ENCODE results near the gene HSP90AB1. TPM values are rescaled to one million over a fixed set of nuclear protein-coding genes. Genes with fewer than 3 reads are reported as not detected.

Gene HSP90AB1
- total RNA-seq, 3 donors from 2014 or later (not counting 1 experiment from before 2014, with no cell fraction given), result 256 to 372 (median 308) TPM

DNA sequence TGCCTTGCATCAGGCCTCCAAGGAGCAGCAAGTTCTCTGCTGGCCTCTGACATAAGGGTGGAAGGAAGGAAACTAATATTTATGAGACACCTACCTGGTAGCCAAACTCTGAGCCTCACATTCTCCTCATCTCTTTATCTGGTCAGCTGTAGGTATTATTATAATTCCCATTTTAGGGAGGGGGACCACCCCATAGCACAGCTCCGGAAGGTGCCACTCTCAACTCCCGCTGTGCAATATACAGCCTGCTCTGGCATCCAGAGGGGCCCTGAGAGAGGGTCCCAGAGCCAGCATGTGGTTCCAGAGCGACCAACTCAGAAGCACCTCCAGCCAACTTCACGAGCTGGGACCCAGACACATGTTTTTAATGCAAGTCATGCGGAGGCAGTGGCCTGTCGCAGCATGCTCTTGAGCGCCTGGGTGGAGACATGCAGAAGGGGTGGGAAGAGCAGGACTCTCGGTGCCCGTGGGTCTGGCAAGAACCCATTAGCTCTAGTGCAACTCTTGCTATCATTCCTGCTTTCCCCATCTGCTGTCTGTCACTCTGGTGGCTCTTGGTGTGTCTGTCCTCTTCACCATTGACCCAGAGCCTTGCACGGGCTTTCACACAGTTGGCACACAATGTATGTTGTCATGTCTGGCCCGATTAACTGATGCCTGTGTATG, 45.1 kb upstream of the HSP90AB1 start:
- DNase-seq (no peak), ATAC-seq (no peak)
- Mint-ChIP-seq H3K9me3 (no peaks in the 10 kb centered on the region), H3K4me1 (no peaks in the 10 kb centered on the region), H3K27ac (no peak overlapping the region), H3K4me3 (no peak overlapping the region), H3K27me3 (ENCODE audit: low read depth in 2 of 2) (peaks cover 0 to 3% of the 10 kb centered on the region in 2 donors), H3K36me3 (no peaks in the 10 kb centered on the region)
- 89% methylated on average over 11 of the region's 11 CpGs for WGBS (ENCODE audit: insufficient coverage)
- Histone ChIP-seq H3K4me3 (ENCODE audit: low read length) (no peak overlapping the region), H3K27me3 (ENCODE audit: control insufficient read depth, insufficient read depth, low read length) (no peaks in the 10 kb centered on the region), H3K9me3 (ENCODE audit: control insufficient read depth, insufficient read depth, low read length) (no peaks in the 10 kb centered on the region), H3K27ac (ENCODE audit: low read length) (no peak overlapping the region), H3K36me3 (ENCODE audit: control insufficient read depth, insufficient read depth, low read length) (no peaks in the 10 kb centered on the region), H3K4me1 (ENCODE audit: control insufficient read depth, insufficient read depth, low read length) (no peaks in the 10 kb centered on the region)
- TF ChIP-seq, protein P1, sequence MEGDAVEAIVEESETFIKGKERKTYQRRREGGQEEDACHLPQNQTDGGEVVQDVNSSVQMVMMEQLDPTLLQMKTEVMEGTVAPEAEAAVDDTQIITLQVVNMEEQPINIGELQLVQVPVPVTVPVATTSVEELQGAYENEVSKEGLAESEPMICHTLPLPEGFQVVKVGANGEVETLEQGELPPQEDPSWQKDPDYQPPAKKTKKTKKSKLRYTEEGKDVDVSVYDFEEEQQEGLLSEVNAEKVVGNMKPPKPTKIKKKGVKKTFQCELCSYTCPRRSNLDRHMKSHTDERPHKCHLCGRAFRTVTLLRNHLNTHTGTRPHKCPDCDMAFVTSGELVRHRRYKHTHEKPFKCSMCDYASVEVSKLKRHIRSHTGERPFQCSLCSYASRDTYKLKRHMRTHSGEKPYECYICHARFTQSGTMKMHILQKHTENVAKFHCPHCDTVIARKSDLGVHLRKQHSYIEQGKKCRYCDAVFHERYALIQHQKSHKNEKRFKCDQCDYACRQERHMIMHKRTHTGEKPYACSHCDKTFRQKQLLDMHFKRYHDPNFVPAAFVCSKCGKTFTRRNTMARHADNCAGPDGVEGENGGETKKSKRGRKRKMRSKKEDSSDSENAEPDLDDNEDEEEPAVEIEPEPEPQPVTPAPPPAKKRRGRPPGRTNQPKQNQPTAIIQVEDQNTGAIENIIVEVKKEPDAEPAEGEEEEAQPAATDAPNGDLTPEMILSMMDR (IDR thresholded peaks at IDR 0.05), result no peak
- intact Hi-C loops (cut with micrococcal nuclease), result no loop called here

DNA sequence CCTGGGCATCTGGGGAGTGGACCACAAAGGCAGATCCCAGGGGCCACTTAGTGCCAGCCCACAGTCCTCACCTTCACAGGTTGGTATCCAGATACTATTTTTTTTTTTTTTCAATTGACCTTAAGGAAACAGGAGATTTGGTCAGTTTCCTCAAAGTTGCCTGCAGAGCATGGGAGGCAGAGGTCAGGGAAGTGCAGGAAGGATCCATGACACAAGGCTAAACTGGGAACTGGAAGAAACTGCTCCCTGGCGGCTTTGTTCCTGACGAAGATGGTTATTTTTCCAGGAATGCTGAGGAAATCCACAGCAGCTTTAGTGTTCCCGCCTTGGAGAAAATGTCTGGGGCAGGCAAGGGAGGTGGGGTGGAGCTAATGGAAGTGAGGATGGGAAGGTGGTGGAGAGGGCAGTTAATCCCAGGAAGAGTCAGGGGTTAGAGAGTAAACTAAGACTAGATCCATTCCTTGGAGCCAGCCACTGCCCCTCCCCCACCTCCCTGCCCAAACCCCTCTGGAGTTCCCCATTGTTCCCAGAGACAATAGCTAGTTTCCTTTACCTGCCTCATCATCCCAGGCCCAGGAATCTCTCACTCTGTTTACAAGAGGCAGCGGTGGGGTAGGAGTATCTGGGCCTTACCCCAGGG, 44.4 kb upstream of the HSP90AB1 start:
- TF ChIP-seq, protein P1 (IDR thresholded peaks at IDR 0.05), result no peak
- DNase-seq, result no peak
- H3K4me1 Mint-ChIP-seq, result no peaks in the 10 kb centered on the region
- no peaks in the 10 kb centered on the region for H3K36me3 ChIP-seq (ENCODE audit: control insufficient read depth, insufficient read depth, low read length)
- H3K27me3 Mint-ChIP-seq (ENCODE audit: low read depth in 2 of 2), result peaks cover 0 to 3% of the 10 kb centered on the region in 2 donors
- H3K27ac ChIP-seq (ENCODE audit: low read length), result no peak overlapping the region
- ATAC-seq, result no peak
- no peak overlapping the region for H3K4me3 Mint-ChIP-seq
- H3K9me3 ChIP-seq (ENCODE audit: control insufficient read depth, insufficient read depth, low read length), result no peaks in the 10 kb centered on the region
- WGBS (ENCODE audit: insufficient coverage), result 92% methylated on average over 4 of the region's 4 CpGs
- H3K36me3 Mint-ChIP-seq, result no peaks in the 10 kb centered on the region
- intact Hi-C loops (cut with micrococcal nuclease), result no loop called here
- no peak overlapping the region for H3K27ac Mint-ChIP-seq
- H3K9me3 Mint-ChIP-seq, result no peaks in the 10 kb centered on the region
- H3K4me1 ChIP-seq (ENCODE audit: control insufficient read depth, insufficient read depth, low read length), result no peaks in the 10 kb centered on the region
- H3K27me3 ChIP-seq (ENCODE audit: control insufficient read depth, insufficient read depth, low read length), result no peaks in the 10 kb centered on the region
- no peak overlapping the region for H3K4me3 ChIP-seq (ENCODE audit: low read length)

DNA sequence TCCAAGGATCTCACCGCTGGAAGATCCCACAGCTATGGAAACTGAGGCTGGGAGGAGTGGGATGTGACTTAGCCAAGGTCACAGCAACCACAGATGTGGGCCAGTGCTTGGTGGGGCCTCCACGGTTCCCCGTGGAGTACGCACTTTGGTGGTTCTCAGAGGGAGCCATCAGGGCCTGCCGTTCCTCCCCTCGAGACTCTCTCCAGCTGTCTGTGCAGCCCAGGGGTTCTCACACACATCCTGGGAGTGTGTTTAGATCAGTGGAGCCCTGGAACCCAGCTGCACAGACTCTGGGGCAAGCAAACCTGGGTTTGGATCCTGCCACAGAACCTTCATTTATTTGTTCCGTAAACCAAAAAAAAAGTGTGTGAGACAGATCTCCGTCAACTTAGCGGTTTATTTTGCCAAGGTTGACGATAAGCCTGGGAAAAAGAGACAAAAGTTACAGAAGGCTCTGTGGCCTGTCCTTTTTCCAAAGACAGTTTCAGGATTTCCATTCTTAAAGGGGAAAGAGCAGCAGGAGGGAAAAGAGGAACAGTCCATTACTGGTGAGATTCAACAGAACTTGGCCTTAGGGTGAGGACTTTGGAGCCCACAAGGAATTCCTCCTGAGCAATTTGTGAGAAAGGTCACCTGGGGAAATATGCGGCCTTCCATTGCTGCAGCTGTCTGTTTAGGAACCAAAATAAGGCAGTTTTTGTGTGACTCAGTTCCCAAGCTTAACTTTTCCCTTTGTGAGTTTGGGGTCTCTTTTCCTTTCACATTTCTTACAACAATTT, 43.7 kb upstream of the HSP90AB1 start:
- TF ChIP-seq, protein P1 (IDR thresholded peaks at IDR 0.05), result no peak
- no peak for ATAC-seq
- no peaks in the 10 kb centered on the region for H3K9me3 ChIP-seq (ENCODE audit: control insufficient read depth, insufficient read depth, low read length)
- H3K36me3 ChIP-seq (ENCODE audit: control insufficient read depth, insufficient read depth, low read length), result no peaks in the 10 kb centered on the region
- H3K4me3 ChIP-seq (ENCODE audit: low read length), result no peak overlapping the region
- Mint-ChIP-seq H3K9me3 (no peaks in the 10 kb centered on the region), H3K27me3 (ENCODE audit: low read depth in 2 of 2) (peaks cover 2 to 3% of the 10 kb centered on the region in 2 donors), H3K36me3 (no peaks in the 10 kb centered on the region), H3K27ac (no peak overlapping the region), H3K4me3 (no peak overlapping the region), H3K4me1 (no peaks in the 10 kb centered on the region)
- H3K27ac ChIP-seq (ENCODE audit: low read length), result no peak overlapping the region
- intact Hi-C loops (cut with micrococcal nuclease), result no loop called here
- no peaks in the 10 kb centered on the region for H3K27me3 ChIP-seq (ENCODE audit: control insufficient read depth, insufficient read depth, low read length)
- H3K4me1 ChIP-seq (ENCODE audit: control insufficient read depth, insufficient read depth, low read length), result no peaks in the 10 kb centered on the region
- WGBS (ENCODE audit: insufficient coverage), result 94% methylated on average over 11 of the region's 11 CpGs
- no peak for DNase-seq

All from natural killer cell (primary cell).